GM12878 (cell line): ENCODE data around the gene GPRIN1. TPM values are rescaled to one million over a fixed set of nuclear protein-coding genes. Genes with fewer than 3 reads are reported as not detected.

Experiments
- ATAC-seq: fragments of 200-7000 bp; cut with Tn5 transposase; 3 replicates; pipeline ENCODE4 v1.9.1; 2020; ENCODE audit warnings: mild to moderate bottlenecking, moderate library complexity
- BruUV-seq: library from RNA; stranded (reverse); fragments of 400-500 nt; replicated peaks from 2 replicates; lab custom pipeline; 2021; lab: Mats Ljungman, UMichigan
- CTCF ChIA-PET: fragments of 300-600 bp; sonication (Branson Sonifier 250); formaldehyde crosslinking; extraction: SDS; loops from one replicate; lab custom pipeline; 2021; ENCODE audit warnings: inconsistent platforms; lab: Yijun Ruan, JAX
- POLR2A ChIA-PET: fragments of 350-600 bp; formaldehyde crosslinking; extraction: SDS; loops from one replicate; lab custom pipeline; 2021; ENCODE audit warnings: inconsistent platforms; lab: Charles Lee
- RAD21 ChIA-PET: fragments of 300-600 bp; sonication (Branson Sonifier 250); formaldehyde crosslinking; loops from one replicate; lab custom pipeline; 2023; ENCODE audit warnings: antibody characterized with exemption; ENCODE audit not compliant: unreplicated experiment; lab: Charles Lee
- SMC1A ChIA-PET: fragments of 300-600 bp; sonication (Branson Sonifier 250); formaldehyde crosslinking; loops from one replicate; lab custom pipeline; 2023; ENCODE audit not compliant: unreplicated experiment, uncharacterized antibody; lab: Charles Lee
- DNase-seq: peaks from one replicate; pipeline ENCODE4 v3.0.0-alpha.2; 2011; ENCODE audit warnings: low read depth, low spot score
- FAIRE-seq: peaks from 3 replicates; lab custom pipeline; 2011; peaks lifted over from hg19 to GRCh38; lab: Jason Lieb, UNC
- H2AFZ ChIP-seq: 2 replicates; pipeline ENCODE4 v1.6.0; 2011; ENCODE audit warnings: low read depth, low read length, control low read depth; ENCODE audit not compliant: control insufficient read depth
- H3K27ac ChIP-seq: 2 replicates; pipeline ENCODE4 v1.5.1; 2011; ENCODE audit warnings: control low read depth; ENCODE audit not compliant: control insufficient read depth, insufficient read depth
- H3K27me3 ChIP-seq, 2 experiments: replicated peaks in 1 of 2; 2 replicates each; pipeline versions ENCODE4 v1.6.0 to v1.6.1; 2011; ENCODE audit warnings: low read length in 1 of 2; ENCODE audit not compliant: control insufficient read depth in 2 of 2, insufficient read depth in 2 of 2
- H3K36me3 ChIP-seq, 2 experiments: 2 replicates each; pipeline ENCODE4 v1.5.1; 2011; ENCODE audit warnings: low read length in 1 of 2; ENCODE audit not compliant: control insufficient read depth in 2 of 2, insufficient read depth in 2 of 2
- H3K4me1 ChIP-seq: 2 replicates; pipeline ENCODE4 v1.6.1; 2011; ENCODE audit warnings: mild to moderate bottlenecking, low read length, moderate library complexity, mixed read lengths; ENCODE audit not compliant: control insufficient read depth, insufficient read depth
- H3K4me2 ChIP-seq: 2 replicates; pipeline ENCODE4 v1.6.0; 2011; ENCODE audit warnings: control low read depth; ENCODE audit not compliant: control insufficient read depth, insufficient read depth
- H3K4me3 ChIP-seq: fragments of 200-600 bp; sonication (generic); 2 replicates; pipeline ENCODE4 v1.5.1; 2016
- H3K79me2 ChIP-seq: 2 replicates; pipeline ENCODE4 v1.6.0; 2011; ENCODE audit warnings: low read length; ENCODE audit not compliant: control insufficient read depth, insufficient read depth
- H3K9ac ChIP-seq: 2 replicates; pipeline ENCODE4 v1.8.0; 2011; ENCODE audit warnings: low read length, control low read depth, mixed read lengths; ENCODE audit not compliant: control insufficient read depth, insufficient read depth
- H3K9me3 ChIP-seq: replicated peaks from 3 replicates; pipeline ENCODE4 v1.5.1; 2011; ENCODE audit warnings: mild to moderate bottlenecking, low read length; ENCODE audit not compliant: control insufficient read depth, insufficient read depth
- H4K20me1 ChIP-seq: 2 replicates; pipeline ENCODE4 v1.6.0; 2011; ENCODE audit not compliant: control insufficient read depth, insufficient read depth
- CUX1 ChIP-seq: IDR thresholded peaks from 2 replicates; pipeline ENCODE4 v1.6.1; 2012; ENCODE audit warnings: improper control_type of control experiment, low read depth, low read length; ENCODE audit not compliant: insufficient replicate concordance
- RAD51 ChIP-seq: fragments of 450-650 bp; IDR thresholded peaks from 2 replicates; pipeline ENCODE4 v1.6.1; 2016; ENCODE audit warnings: moderate library complexity, mild to moderate bottlenecking, inconsistent platforms
- WGBS: methylation state at CpG from one replicate; pipeline ENCODE4 v1.1.6; 2016; ENCODE audit warnings: low lambda C conversion rate; ENCODE audit not compliant: insufficient replicate concordance, insufficient coverage; ENCODE audit errors: missing lambda C conversion rate; 5-methylcytosine and 5-hydroxymethylcytosine counted together
- in situ Hi-C: fragments of 300-500 bp; cut with MboI; formaldehyde crosslinking; loops from 9 replicates; pipeline ENCODE4 v1.14.3; 2018; ENCODE audit warnings: mixed read lengths
- intact Hi-C: fragments of 100-400 bp; cut with micrococcal nuclease; formaldehyde crosslinking; loops from one replicate; pipeline ENCODE4 v1.14.2; 2022; ENCODE audit not compliant: unreplicated experiment
- polyA plus RNA-seq, 11 experiments: library from polyadenylated mRNA; depleted of rRNA in 4 of 11; unstranded in 6 of 11; stranded (reverse) in 5 of 11; fragments of >200 nt; fragmentation: Nextera tagmentation in 4 of 11; fragmentation: Illumina TruSeq in 1 of 11; extraction: Ambion mirVana in 4 of 11; extraction: Trizol in 1 of 11; gene quantifications; 1 replicate in 1 of 11; 2 replicates in 10 of 11; pipeline versions ENCODE4 v1.2.1 to v1.2.3, GENCODE V29; 2011 to 2016; ENCODE audit warnings: inconsistent platforms in 2 of 11, missing spikeins in 2 of 11, low read depth in 1 of 11
- total RNA-seq, 4 experiments: library from RNA; depleted of rRNA in 3 of 4; stranded (reverse); fragments of >200 nt in 3 of 4; fragmentation: Illumina TruSeq in 1 of 4; extraction: Trizol in 1 of 4; gene quantifications; 2 replicates each; pipeline versions ENCODE4 v1.2.1 to v1.2.3, GENCODE V29; 2013 to 2021

GPRIN1 gene
- total and polyA plus RNA-seq, 10 of the 15 experiments (the other 5 are each of a cell fraction or from before 2014, with no cell fraction given), result 0.52 to 16.3 (median 4.5) TPM

- Histone ChIP-seq H2AFZ (no peak overlapping the region), H3K27ac (no peak overlapping the region), H3K79me2 (no peaks in the 10 kb centered on the region), H3K4me1 (no peaks in the 10 kb centered on the region), H4K20me1 (no peaks in the 10 kb centered on the region), H3K9ac (no peak overlapping the region), H3K36me3 (no peaks in the 10 kb centered on the region), H3K4me3 (no peak overlapping the region), H3K27me3 (peaks cover 0 to 1% of the 10 kb centered on the region in 2 experiments; a peak in 1 of 4 replicates), H3K4me2 (no peak overlapping the region), H3K9me3 (no peaks in the 10 kb centered on the region)
- TF ChIP-seq CUX1 (no peak), RAD51 (no peak)
- ATAC-seq, result no peak
- ChIA-PET RAD21 (no interaction called here), SMC1A (no interaction called here), POLR2A (no interaction called here), CTCF (no interaction called here)
- 54% methylated on average over 18 of the region's 18 CpGs for WGBS
- DNase-seq, result no peak
- in situ Hi-C loops (no loop called here), intact Hi-C loops (no loop called here)
- no TSS peak for BruUV-seq
- no peak for FAIRE-seq
Observed at GRCh38 chr5:176568657-176569056, 41.3 kb downstream of the GPRIN1 start.
